HEK293T (cell line): ENCODE measurements around the gene ETV3L.

Source experiments
- BHLHE40 ChIP-seq: fragments of 450-650 bp; IDR thresholded peaks from 2 replicates; pipeline ENCODE4 v1.6.1; 2016; ENCODE audit warnings: mild to moderate bottlenecking, moderate library complexity, borderline replicate concordance
- SUZ12 ChIP-seq: fragments of 450-650 bp; IDR thresholded peaks from 2 replicates; pipeline ENCODE4 v1.6.1; 2016; ENCODE audit warnings: mild to moderate bottlenecking

- TF ChIP-seq SUZ12, result no peak
- no peak for TF ChIP-seq BHLHE40
Observed at GRCh38 chr1:157115851-157116736, 16.5 kb upstream of the ETV3L start.
